Upper lobe of left lung (tissue), 6 donors: ENCODE results near the gene SALL1. TPM values are rescaled to one million over a fixed set of nuclear protein-coding genes. Genes with fewer than 3 reads are reported as not detected.

Experiments
- ATAC-seq, 2 donors: fragments of 200-7000 bp; cut with Tn5 transposase; one replicate each; pipeline ENCODE4 v1.9.1; 2022; ENCODE audit warnings: mild to moderate bottlenecking in 2 of 2, moderate library complexity in 2 of 2; ENCODE audit not compliant: low FRiP score in 2 of 2
- DNase-seq, 2 donors: peaks; one replicate each; pipeline ENCODE4 v3.0.0-alpha.2; 2019 to 2020
- H3K27ac ChIP-seq, 4 donors: fragments of 200-600 bp; sonication (generic); one replicate each; pipeline ENCODE4 v1.5.1; 2016 to 2019
- H3K27me3 ChIP-seq, 4 donors: fragments of 200-600 bp; sonication (generic); one replicate each; pipeline ENCODE4 v1.5.1; 2017 to 2019
- H3K36me3 ChIP-seq, 4 donors: fragments of 200-600 bp; sonication (generic); one replicate each; pipeline ENCODE4 v1.5.1; 2016 to 2019
- H3K4me1 ChIP-seq, 4 donors: fragments of 200-600 bp; sonication (generic); one replicate each; pipeline ENCODE4 v1.5.1; 2018 to 2019
- H3K4me3 ChIP-seq, 4 donors: fragments of 200-600 bp; sonication (generic); one replicate each; pipeline ENCODE4 v1.5.1; 2017 to 2019; ENCODE audit warnings: mild to moderate bottlenecking in 2 of 4, moderate library complexity in 1 of 4
- H3K9me3 ChIP-seq, 4 donors: fragments of 200-600 bp; sonication (generic); one replicate each; pipeline ENCODE4 v1.5.1; 2018 to 2019
- CTCF ChIP-seq, 6 experiments: fragments of 450-650 bp in 4 of 6; fragments of 200-600 bp in 2 of 6; sonication (generic) in 2 of 6; IDR thresholded peaks; one replicate each; pipeline ENCODE4 v1.5.1; 2016 to 2019; ENCODE audit warnings: antibody characterized with exemption in 6 of 6
- EP300 ChIP-seq, 4 donors: sonication (generic); formaldehyde crosslinking; IDR thresholded peaks; one replicate each; pipeline ENCODE4 v1.5.1; 2017; ENCODE audit warnings: antibody characterized with exemption in 4 of 4, control low read depth in 2 of 4
- POLR2A ChIP-seq, 4 donors: fragments of 450-650 bp; IDR thresholded peaks; one replicate each; pipeline ENCODE4 v1.5.1; 2016 to 2017; ENCODE audit warnings: antibody characterized with exemption in 4 of 4, mild to moderate bottlenecking in 2 of 4
- POLR2AphosphoS5 ChIP-seq, 2 donors: sonication (generic); formaldehyde crosslinking; IDR thresholded peaks; one replicate each; pipeline ENCODE4 v1.5.1; 2017; ENCODE audit warnings: antibody characterized with exemption in 2 of 2
- WGBS, 2 donors: methylation state at CpG; one replicate each; pipeline ENCODE4 v1.1.5; 2017 to 2018; 5-methylcytosine and 5-hydroxymethylcytosine counted together
- total RNA-seq, 6 donors: library from RNA; depleted of rRNA in 4 of 6; stranded (reverse); fragments of >200 nt in 4 of 6; gene quantifications; one replicate each; pipeline versions ENCODE4 v1.1.0 to v1.2.1, GENCODE V29; 2016 to 2021
- donor health status: DM: no; HTN: no; CAD: no; lungs with moderate emphysema.
- donor health status: DM: no; HTN: yes; CAD: no; lungs with severe emphysema.

SALL1 gene
- total RNA-seq, 6 donors from 2014 or later = 0.10 to 0.23 TPM; not detected in 4

- Histone ChIP-seq H3K27me3 (peaks cover 0 to 13% (median 6%) of the 10 kb centered on the region in 4 donors), H3K4me1 (peaks cover 0 to 5% (median 0%) of the 10 kb centered on the region in 4 donors), H3K9me3 (no peaks in the 10 kb centered on the region), H3K4me3 (no peak overlapping the region), H3K27ac (no peak overlapping the region), H3K36me3 (no peaks in the 10 kb centered on the region)
- WGBS, 2 donors = 35 to 45% methylated on average over 6 of the region's 6 CpGs
- ATAC-seq (no peak), DNase-seq (no peak)
- TF ChIP-seq POLR2AphosphoS5 (IDR thresholded peaks at IDR 0.05) (no peak), POLR2A (IDR thresholded peaks at IDR 0.05) (no peak), EP300 (IDR thresholded peaks at IDR 0.05) (no peak), CTCF (IDR thresholded peaks at IDR 0.05) (no peak)
These were observed 18.5 kb downstream of the SALL1 start for GRCh38 chr16:51132490-51133115.

- no peak for TF ChIP-seq EP300 (IDR thresholded peaks at IDR 0.05)
- H3K9me3 ChIP-seq = no peaks in the 10 kb centered on the region
- H3K36me3 ChIP-seq = no peaks in the 10 kb centered on the region
- H3K27me3 ChIP-seq = peaks cover 0 to 13% (median 6%) of the 10 kb centered on the region in 4 donors
- H3K4me3 ChIP-seq = no peak overlapping the region
- WGBS, 2 donors = 75 to 79% methylated on average over 10 to 11 of the region's 11 CpGs
- ATAC-seq (no peak), DNase-seq (no peak)
- peaks cover 0 to 5% (median 0%) of the 10 kb centered on the region in 4 donors for H3K4me1 ChIP-seq
- H3K27ac ChIP-seq = no peak overlapping the region
These were observed 19.5 kb downstream of the SALL1 start for GRCh38 chr16:51131619-51132018.

- 21 to 31% methylated on average over 6 to 8 of the region's 8 CpGs for WGBS, 2 donors
- TF ChIP-seq EP300 (IDR thresholded peaks at IDR 0.05) (no peak), CTCF (IDR thresholded peaks at IDR 0.05) (no peak), POLR2A (IDR thresholded peaks at IDR 0.05) (no peak), POLR2AphosphoS5 (IDR thresholded peaks at IDR 0.05) (no peak)
- no peak overlapping the region for H3K27ac ChIP-seq
- no peak for DNase-seq
- peaks cover 0 to 3% (median 1%) of the 10 kb centered on the region in 4 donors for H3K27me3 ChIP-seq
- ATAC-seq = no peak
- no peaks in the 10 kb centered on the region for H3K36me3 ChIP-seq
- H3K9me3 ChIP-seq = no peaks in the 10 kb centered on the region
- no peak overlapping the region for H3K4me3 ChIP-seq
- H3K4me1 ChIP-seq = peaks cover 0 to under 1% (median 0%) of the 10 kb centered on the region in 4 donors
These were observed 22.0 kb downstream of the SALL1 start for GRCh38 chr16:51129105-51129504.

GRCh38 chr16:51125992-51126391, 25.1 kb downstream of the SALL1 start:
- Histone ChIP-seq H3K27me3 (no peaks in the 10 kb centered on the region), H3K9me3 (no peaks in the 10 kb centered on the region), H3K27ac (no peak overlapping the region), H3K4me3 (no peak overlapping the region), H3K4me1 (no peaks in the 10 kb centered on the region), H3K36me3 (no peaks in the 10 kb centered on the region)
- WGBS, 2 donors = 75 to 80% methylated on average over 5 of the region's 5 CpGs
- DNase-seq (no peak), ATAC-seq (no peak)
- TF ChIP-seq CTCF (IDR thresholded peaks at IDR 0.05) = no peak
- no peak for TF ChIP-seq POLR2AphosphoS5 (IDR thresholded peaks at IDR 0.05)
- TF ChIP-seq EP300 (IDR thresholded peaks at IDR 0.05) = no peak
- TF ChIP-seq POLR2A (IDR thresholded peaks at IDR 0.05) = no peak

- TF ChIP-seq CTCF (IDR thresholded peaks at IDR 0.05) = no peak
- TF ChIP-seq POLR2AphosphoS5 (IDR thresholded peaks at IDR 0.05) = no peak
- no peak for TF ChIP-seq EP300 (IDR thresholded peaks at IDR 0.05)
- no peak for TF ChIP-seq POLR2A (IDR thresholded peaks at IDR 0.05)
- WGBS, 2 donors = 74 to 93% methylated on average over 3 of the region's 3 CpGs
- Histone ChIP-seq H3K4me3 (no peak overlapping the region), H3K27me3 (no peaks in the 10 kb centered on the region), H3K4me1 (no peaks in the 10 kb centered on the region), H3K27ac (no peak overlapping the region), H3K36me3 (no peaks in the 10 kb centered on the region), H3K9me3 (no peaks in the 10 kb centered on the region)
- no peak for ATAC-seq
- DNase-seq = no peak
These were observed 26.2 kb downstream of the SALL1 start for GRCh38 chr16:51124896-51125295.
